ENCODE measurements around the gene CAMK1G. TPM values are rescaled to one million over a fixed set of nuclear protein-coding genes. Genes with fewer than 3 reads are reported as not detected.
A peak's percentile ranks its signal among the peaks of the same experiment; 100 is the strongest.

The CAMK1G gene
- total and polyA plus RNA-seq, 7 donors = 0.04 to 1.4 (median 0.46) TPM; not detected in 3

DNA sequence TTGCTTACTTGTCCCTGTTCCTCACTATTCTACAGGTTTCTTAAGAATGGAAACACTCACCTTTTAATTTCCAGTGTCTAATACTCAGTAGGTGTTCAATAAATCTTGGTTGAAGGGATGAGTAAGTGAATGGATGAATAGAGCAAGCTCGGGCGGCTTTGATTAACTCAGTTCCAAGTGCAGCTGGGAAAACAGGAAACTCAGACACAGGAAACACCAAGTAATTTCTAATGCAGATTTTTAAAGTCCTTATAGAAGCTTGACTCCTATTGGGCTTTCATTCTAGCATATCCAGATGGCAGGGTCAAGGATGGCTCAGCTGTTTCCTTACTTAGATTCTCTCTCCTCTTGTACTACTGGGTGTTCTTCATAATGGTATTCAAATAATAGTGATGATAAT lies 14.0 kb downstream of the CAMK1G start:
- no peak for ATAC-seq
- intact Hi-C loops (cut with DNase I) = no loop called here
- H3K9me3 ChIP-seq = no peaks in the 10 kb centered on the region
- TF ChIP-seq, protein P1, sequence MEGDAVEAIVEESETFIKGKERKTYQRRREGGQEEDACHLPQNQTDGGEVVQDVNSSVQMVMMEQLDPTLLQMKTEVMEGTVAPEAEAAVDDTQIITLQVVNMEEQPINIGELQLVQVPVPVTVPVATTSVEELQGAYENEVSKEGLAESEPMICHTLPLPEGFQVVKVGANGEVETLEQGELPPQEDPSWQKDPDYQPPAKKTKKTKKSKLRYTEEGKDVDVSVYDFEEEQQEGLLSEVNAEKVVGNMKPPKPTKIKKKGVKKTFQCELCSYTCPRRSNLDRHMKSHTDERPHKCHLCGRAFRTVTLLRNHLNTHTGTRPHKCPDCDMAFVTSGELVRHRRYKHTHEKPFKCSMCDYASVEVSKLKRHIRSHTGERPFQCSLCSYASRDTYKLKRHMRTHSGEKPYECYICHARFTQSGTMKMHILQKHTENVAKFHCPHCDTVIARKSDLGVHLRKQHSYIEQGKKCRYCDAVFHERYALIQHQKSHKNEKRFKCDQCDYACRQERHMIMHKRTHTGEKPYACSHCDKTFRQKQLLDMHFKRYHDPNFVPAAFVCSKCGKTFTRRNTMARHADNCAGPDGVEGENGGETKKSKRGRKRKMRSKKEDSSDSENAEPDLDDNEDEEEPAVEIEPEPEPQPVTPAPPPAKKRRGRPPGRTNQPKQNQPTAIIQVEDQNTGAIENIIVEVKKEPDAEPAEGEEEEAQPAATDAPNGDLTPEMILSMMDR (IDR thresholded peaks at IDR 0.05) = no peak
- no peaks in the 10 kb centered on the region for H3K4me1 ChIP-seq
- 63 to 77% (median 68%) methylated on average over 2 of the region's 2 CpGs for WGBS, 3 donors
- no peak for DNase-seq
- H3K27ac ChIP-seq = no peak overlapping the region
- H3K27me3 ChIP-seq (ENCODE audit: insufficient read depth in 3 of 3, low read length in 2 of 3) = no peaks in the 10 kb centered on the region
- no peaks in the 10 kb centered on the region for H3K36me3 ChIP-seq (ENCODE audit: insufficient read depth in 1 of 2, low read depth in 1 of 2)
- H3K4me3 ChIP-seq = no peak overlapping the region

DNA sequence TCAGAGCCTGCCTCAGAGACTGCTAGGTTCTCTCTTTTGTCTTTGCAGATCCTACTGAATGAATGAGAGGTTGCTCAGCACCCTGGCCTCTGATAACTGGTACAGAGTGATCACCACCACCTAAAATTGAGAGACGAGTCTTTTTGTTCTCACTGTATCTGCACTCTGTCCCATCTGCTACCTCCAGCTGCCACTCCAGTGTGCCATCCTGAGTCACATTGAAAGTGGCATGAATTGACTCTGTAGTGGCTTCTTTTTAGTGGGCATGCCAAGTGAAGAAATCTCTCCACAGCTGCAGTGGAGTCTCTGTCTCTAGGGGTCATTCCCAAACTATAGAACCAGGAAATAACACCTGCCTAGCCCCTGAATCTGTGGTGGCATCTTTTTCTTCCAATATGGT lies 14.7 kb downstream of the CAMK1G start:
- intact Hi-C loops (cut with DNase I) = no loop called here
- no peak for DNase-seq
- H3K27ac ChIP-seq = no peak overlapping the region
- no peak overlapping the region for H3K4me3 ChIP-seq
- TF ChIP-seq, protein P1 (IDR thresholded peaks at IDR 0.05) = no peak
- 71 to 83% (median 82%) methylated on average over 1 of the region's 1 CpG for WGBS, 3 donors
- no peaks in the 10 kb centered on the region for H3K27me3 ChIP-seq (ENCODE audit: insufficient read depth in 3 of 3, low read length in 2 of 3)
- ATAC-seq = no peak
- no peaks in the 10 kb centered on the region for H3K36me3 ChIP-seq (ENCODE audit: insufficient read depth in 1 of 2, low read depth in 1 of 2)
- no peaks in the 10 kb centered on the region for H3K4me1 ChIP-seq
- H3K9me3 ChIP-seq = no peaks in the 10 kb centered on the region

DNA sequence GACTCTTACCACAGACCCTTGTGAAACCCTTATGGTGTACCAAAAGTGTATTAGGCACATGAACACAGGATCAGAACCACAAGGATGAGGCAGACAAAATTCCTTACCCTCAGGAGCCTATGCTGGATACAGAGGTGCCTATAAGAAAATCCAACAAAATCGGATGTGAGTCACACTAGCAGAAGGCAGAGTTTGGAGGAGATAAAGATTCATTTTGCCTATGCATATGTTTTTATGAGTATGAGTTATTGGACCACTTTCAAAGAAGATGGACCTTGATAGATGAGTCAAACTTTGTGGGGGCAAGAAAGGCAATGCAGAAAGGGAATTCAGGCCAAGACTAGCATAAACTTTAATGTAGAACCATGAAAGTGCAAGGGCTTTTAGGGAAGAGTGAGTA lies 17.0 kb downstream of the CAMK1G start:
- TF ChIP-seq, protein P1 (IDR thresholded peaks at IDR 0.05) = no peak
- intact Hi-C loops (cut with DNase I) = loop anchor here in 1 of 2 donors (2.0 kb wide), 1 partner anchor 96 kb away; no protein-coding TSS in a partner anchor
- 86 to 97% (median 96%) methylated on average over 1 of the region's 1 CpG for WGBS, 3 donors

DNA sequence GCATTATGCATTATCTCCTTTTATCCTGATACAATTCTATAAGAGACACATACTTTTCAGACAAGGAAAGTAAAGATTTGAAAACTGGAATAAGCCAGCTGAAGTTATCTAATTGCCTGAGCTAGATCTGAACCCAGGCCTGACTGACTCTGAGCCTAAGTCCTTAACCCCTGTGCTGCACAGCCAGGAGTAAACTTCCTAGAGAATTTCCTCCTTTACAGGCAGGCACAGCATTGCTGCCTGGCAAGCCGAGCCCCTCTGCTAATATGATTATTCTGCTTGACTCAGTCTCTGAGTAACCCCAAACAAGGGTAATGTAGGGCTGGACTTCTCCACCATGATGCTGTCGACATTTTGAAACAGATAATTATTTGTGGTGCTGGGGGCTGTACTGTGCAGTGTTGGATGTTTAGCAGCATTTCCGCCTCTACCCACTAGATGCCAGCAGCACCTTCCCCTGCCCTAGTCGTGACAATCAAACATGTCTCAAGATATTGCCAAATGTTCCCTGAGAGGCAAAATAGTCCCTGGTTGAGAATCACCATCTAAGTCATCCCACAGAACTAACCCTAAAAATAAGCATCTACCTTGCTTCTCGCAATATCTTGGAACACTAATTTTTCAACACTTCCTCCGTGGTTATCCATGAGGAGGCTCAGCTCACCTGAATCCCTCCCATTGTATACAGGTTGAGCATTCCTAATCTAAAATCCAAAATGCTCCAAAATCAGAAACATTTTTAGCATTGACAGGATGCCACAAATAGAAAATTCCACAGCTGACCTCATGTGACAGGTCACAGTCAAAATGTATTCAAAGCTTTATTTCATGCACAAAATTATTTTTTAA lies 18.5 kb downstream of the CAMK1G start:
- H3K27me3 ChIP-seq (ENCODE audit: insufficient read depth in 3 of 3, low read length in 2 of 3) = no peaks in the 10 kb centered on the region

More for the DNA sequence above, 17.0 kb downstream of the CAMK1G start:
- ATAC-seq = no peak
- no peaks in the 10 kb centered on the region for H3K36me3 ChIP-seq (ENCODE audit: insufficient read depth in 1 of 2, low read depth in 1 of 2)
- DNase-seq = no peak
- H3K4me1 ChIP-seq = no peaks in the 10 kb centered on the region
- H3K27ac ChIP-seq = no peak overlapping the region
- no peak overlapping the region for H3K4me3 ChIP-seq
- H3K27me3 ChIP-seq (ENCODE audit: insufficient read depth in 3 of 3, low read length in 2 of 3) = no peaks in the 10 kb centered on the region
- H3K9me3 ChIP-seq = no peaks in the 10 kb centered on the region

More for the DNA sequence above, 18.5 kb downstream of the CAMK1G start:
- intact Hi-C loops (cut with DNase I) = loop anchor here (2.0 kb wide), 3 partner anchors 25 to 95 kb away; no protein-coding TSS in a partner anchor
- ATAC-seq (peak; percentile 91 to 100 (median 96)), DNase-seq (peak in 1 of 2 donors; percentile 61)
- WGBS, 3 donors = 30 to 41% (median 36%) methylated on average over 6 of the region's 6 CpGs
- Histone ChIP-seq H3K9me3 (no peaks in the 10 kb centered on the region), H3K27ac (no peak overlapping the region), H3K4me3 (no peak overlapping the region), H3K4me1 (no peaks in the 10 kb centered on the region), H3K36me3 (ENCODE audit: insufficient read depth in 1 of 2, low read depth in 1 of 2) (no peaks in the 10 kb centered on the region)
- TF ChIP-seq, protein P1 (IDR thresholded peaks at IDR 0.05) = peak; percentile 75

All from psoas muscle (tissue), 8 donors.